ENCODE results near the gene MTUS2.

DNA sequence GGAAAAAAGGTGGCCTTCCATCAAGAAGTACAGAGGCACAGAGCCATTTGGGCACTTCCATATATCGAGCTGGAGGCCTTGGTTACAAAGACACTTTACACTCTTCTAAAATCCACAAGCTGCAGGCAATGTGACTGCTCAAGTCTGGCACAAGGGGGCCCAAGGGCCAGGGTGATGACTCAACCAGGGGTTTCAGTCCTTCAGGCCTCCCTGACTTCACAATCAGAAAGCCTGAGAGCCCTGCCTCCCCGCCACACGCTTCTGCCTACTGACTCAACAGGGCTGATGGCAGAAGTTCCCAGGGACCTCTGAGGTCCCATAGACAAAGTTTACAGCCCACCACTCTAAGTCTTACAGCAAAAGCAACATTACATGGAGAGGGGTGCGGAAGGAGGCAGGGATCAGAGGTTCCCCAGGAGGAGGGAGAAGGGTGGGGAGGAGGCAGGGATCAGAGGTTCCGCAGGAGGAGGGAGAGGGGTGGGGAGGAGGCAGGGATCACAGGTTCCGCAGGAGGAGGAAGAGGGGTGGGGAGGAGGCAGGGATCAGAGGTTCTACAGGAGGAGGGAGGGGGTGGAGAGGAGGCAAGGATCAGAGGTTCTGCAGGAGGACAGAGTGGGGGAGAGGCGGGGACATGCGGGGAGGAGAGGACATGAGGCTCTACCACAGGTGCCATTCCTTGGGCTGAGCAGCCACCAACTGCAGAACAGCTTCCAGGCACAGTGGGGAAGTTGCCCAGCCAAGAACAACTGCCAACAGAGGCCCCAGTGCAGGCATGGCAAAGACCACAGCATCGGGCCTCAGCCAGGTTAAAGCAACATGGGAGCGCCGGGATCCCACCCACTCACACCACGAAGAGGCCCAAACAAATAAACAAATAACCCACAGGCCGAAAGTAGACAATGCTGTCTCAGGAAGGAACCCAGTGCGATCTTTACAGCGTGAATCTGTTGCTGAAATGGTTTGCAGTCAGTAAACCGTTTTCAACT is 723.4 kb downstream of the MTUS2 start:
- TF ChIP-seq, protein P1, sequence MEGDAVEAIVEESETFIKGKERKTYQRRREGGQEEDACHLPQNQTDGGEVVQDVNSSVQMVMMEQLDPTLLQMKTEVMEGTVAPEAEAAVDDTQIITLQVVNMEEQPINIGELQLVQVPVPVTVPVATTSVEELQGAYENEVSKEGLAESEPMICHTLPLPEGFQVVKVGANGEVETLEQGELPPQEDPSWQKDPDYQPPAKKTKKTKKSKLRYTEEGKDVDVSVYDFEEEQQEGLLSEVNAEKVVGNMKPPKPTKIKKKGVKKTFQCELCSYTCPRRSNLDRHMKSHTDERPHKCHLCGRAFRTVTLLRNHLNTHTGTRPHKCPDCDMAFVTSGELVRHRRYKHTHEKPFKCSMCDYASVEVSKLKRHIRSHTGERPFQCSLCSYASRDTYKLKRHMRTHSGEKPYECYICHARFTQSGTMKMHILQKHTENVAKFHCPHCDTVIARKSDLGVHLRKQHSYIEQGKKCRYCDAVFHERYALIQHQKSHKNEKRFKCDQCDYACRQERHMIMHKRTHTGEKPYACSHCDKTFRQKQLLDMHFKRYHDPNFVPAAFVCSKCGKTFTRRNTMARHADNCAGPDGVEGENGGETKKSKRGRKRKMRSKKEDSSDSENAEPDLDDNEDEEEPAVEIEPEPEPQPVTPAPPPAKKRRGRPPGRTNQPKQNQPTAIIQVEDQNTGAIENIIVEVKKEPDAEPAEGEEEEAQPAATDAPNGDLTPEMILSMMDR (IDR thresholded peaks at IDR 0.05 in 8 of 11, conservative IDR thresholded peaks at IDR 0.05 in 3 of 11) = no peak
- TF ChIP-seq POLR2A (IDR thresholded peaks at IDR 0.05) (no peak), POLR2AphosphoS5 (IDR thresholded peaks at IDR 0.05) (no peak)
